Stimulated activated CD4-positive, alpha-beta T cell treated with anti-CD3 and anti-CD28 coated beads, Interleukin-4, amount 100 ng/mL, for 4 hours (primary cell): Measurements from ENCODE around the gene C6.
"Not testable (repeated sequence)": the region's sequence is repeated elsewhere in the genome, so short reads cannot be mapped to it uniquely, and the experiment has no call there.

Experiments
- DNase-seq, 2 experiments: peaks; one replicate each; pipeline ENCODE4 v3.0.0-alpha.2; 2020

The C6 gene

DNA sequence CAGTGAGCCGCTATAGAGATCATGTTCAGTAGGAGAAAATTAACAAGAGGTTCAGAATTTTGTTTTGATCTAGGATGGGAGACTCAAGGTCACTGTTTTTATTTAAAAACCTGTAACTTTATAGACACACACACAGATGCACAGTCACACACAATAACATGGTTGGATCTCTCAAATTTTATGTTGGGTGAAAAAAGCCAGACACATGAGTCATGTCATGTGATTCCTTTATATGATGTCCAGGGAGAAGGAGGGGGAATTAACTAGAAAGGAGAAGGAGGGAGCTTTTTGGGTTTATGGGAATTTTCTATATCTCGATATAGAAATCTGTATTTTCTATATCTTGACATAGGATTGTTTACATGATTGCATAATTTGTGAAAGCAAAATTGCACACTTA, 17.1 kb downstream of the C6 start:
- no peak for DNase-seq

- no peak for DNase-seq
Observed at GRCh38 chr5:41195228-41195627, 18.1 kb downstream of the C6 start.

DNA sequence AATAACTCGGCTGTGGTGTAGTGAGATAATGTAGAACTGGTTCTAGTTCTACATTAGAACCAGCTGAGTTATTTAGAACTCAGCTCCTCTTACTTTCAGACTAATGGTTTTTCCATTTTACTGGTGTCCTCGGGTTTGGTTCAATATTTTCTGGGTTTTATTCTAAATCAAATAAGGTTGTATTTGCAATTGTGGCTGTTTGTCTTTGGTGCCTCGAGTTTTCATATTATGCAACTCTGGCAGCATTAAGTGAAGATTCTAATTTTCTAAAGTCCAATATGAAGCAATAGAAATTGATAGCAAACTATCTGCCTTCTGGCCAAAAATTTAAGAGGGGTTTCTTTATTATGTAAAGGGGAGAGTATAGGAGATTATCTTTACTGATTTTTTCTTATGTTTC, 19.0 kb downstream of the C6 start:
- DNase-seq: no peak

DNA sequence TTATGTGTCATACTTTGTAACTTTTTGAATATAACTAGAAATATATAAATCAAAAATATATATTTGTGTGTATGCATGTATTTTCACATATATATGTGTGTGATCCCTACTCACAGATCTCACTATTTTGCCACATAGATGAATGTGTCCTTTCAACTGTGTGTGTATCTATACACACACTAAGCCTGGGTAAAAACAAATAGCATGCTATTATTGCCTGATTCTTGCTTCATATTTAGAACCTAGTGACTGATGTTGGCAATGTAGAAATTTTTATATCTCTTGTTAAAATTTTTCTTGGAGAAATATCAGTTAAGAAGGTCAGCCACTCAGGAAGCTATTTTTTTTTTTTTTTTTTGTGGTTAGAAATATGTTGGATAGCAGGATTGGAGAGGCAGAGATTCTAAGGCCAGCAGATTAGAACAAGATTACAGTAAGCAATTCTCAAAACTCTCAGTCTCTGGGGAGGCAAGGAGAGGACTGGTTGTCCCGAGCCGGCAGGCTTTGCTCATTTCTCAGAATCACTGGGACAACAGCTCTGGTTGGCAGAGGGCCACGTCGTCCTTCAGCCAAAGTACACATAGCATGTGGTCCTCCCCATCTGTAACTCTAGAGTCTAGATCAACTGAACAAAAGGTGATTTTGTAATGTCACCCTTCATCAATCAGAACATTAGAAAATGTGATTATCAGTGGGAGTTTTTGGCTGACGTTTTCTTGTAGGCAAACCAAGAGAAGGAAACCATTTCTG, 19.7 kb downstream of the C6 start:
- DNase-seq: no peak

DNA sequence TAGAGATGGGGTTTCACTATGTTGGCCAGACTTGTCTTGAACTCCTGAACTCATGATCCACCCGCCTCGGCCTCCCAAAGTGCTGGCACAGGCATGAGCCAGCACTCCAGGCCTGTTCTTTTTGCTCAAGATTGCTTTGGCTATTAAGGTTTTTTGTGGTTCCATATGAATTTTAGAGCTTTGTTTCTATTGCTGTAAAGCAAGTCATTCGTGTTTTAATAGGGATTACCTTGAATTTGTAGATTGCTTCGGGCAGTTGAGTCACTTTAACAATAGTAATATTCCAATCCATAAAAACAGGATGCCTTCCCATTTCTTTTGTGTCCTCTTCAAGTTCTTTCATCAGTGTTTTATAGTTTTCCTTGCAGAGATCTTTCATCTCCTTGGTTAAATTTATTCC, 22.1 kb downstream of the C6 start:
- DNase-seq: no peak

GRCh38 chr5:41186143-41186542, 27.2 kb downstream of the C6 start:
- no peak for DNase-seq

- not testable (repeated sequence) for DNase-seq
Observed at GRCh38 chr5:41183331-41183730, 30.0 kb downstream of the C6 start.

DNA sequence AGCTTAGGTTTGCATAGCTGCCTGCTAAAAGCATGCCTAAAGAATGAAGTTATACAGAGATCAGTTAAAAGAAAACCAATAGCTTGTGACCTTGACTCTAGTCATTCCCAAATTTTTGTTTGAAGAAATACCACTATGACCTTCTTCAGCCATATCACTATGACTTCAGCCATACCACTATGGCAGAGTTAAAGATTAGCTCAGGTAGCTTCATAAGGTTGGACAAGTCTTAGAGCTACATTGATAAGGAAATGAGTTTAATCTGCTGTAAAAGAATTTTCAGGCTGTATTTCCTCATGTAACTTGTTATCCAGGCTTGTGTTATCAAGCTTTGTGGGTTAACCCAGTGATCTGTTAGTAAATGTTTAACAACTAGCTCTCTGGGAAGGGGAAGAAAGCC, 30.7 kb downstream of the C6 start:
- no peak for DNase-seq

DNA sequence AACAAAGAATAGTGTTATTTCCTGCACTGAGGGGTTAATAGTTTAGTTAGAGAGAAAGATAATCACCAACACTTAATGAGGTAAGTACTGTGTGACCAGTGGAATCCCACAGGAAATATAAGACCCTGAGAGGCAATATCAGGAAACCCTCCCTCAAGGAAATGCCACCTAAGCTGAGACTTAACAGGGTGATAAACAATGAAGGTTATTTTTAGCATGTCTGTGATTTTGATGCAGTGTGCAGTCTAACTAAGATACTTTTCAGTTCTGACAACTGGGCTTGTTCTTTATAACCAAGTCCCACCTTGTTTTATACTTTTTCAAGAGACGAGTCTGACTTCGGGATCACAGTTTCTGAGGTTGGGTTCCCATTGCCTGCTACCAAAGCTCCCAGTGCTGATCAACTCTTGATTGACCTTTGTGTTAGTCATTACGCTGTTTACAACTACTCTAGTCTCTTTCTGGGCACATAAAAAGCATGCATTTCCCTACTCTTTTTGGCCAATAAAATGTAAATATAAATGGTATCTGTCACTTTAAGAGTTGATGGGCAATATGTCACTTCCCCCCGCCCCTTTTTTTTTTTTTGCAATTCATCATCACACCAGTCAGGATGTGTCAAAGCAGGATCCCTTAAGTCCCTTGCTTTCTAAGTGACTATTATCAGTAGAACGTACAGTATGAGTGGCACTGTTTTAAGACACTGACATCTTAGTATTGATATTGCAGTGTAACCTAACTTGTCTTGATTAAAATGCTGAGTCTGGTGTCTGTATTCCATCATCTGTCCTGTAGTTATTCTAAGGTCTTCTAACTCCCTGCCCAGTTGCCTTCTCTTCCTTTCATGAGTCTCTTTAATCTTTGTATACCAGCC, 31.4 kb downstream of the C6 start:
- no peak for DNase-seq

DNA sequence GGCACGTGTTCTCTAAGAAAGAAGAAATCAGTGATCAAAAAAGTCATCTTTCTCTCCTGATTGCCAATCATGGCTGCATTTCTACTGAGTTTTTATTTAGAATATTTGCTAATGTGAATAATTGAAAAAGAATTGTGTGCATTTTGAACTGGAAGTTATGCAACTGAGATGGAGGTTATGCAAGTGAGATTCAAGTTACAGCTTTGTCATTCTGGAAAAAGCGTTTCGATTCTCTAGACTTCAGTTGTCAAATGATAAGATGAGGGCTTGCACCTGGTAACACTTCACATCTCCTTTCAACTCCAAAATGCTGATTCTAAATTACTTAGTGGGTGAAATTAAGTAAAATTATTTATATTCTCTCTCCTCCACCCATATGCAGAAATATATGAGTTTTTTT, 36.4 kb downstream of the C6 start:
- DNase-seq: no peak

GRCh38 chr5:41172012-41172411, 41.3 kb downstream of the C6 start:
- DNase-seq: no peak

- DNase-seq: no peak
Observed at GRCh38 chr5:41161271-41161670, 52.1 kb downstream of the C6 start.

- no peak for DNase-seq
Observed at GRCh38 chr5:41157272-41157894, 55.9 kb downstream of the C6 start.

GRCh38 chr5:41156739-41157138, 56.6 kb downstream of the C6 start:
- no peak for DNase-seq

- DNase-seq: no peak
Observed at GRCh38 chr5:41154491-41154890, 58.8 kb downstream of the C6 start.

DNA sequence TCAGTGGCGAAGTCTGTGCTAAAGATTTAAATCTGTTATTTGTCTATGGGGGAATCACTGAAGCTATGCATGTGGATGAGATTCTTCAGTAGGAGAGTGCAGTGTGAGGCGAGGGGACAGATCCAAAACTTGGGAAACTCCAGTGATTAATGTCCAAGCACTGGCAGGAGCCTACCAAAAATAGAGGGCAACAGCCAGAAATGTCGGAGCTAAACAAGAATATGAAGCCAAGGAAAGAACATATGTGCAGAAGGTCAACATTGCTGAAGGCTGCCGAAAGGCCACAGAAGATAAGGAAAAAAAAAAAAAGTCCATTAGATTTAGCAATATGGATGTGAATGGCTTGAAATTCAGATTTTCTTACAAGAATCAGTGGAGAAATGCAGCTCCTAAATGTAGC, 61.8 kb downstream of the C6 start:
- DNase-seq: no peak

- DNase-seq: no peak
Observed at GRCh38 chr5:41148448-41148847, 64.9 kb downstream of the C6 start.

DNA sequence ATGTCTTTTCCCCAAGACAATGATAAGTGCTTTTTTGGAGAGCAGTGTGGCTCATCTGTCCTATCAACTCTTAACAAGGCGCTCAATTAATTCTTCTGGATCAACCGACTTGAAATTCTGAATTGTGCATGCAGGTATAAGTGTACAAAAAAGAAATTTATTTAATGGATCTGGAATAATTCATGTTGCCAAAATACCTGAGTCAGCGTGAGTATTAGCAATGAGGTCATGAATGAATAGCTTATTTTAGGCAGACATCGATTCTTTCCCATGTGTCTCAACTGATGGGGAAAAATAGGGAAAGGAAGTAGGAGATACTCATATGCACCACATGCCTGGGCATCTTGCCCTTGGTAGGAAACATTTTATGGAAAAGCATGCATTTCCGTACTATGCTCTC, 68.0 kb downstream of the C6 start:
- no peak for DNase-seq

- no peak for DNase-seq
Observed at GRCh38 chr5:41143131-41143901, 70.0 kb downstream of the C6 start.

DNA sequence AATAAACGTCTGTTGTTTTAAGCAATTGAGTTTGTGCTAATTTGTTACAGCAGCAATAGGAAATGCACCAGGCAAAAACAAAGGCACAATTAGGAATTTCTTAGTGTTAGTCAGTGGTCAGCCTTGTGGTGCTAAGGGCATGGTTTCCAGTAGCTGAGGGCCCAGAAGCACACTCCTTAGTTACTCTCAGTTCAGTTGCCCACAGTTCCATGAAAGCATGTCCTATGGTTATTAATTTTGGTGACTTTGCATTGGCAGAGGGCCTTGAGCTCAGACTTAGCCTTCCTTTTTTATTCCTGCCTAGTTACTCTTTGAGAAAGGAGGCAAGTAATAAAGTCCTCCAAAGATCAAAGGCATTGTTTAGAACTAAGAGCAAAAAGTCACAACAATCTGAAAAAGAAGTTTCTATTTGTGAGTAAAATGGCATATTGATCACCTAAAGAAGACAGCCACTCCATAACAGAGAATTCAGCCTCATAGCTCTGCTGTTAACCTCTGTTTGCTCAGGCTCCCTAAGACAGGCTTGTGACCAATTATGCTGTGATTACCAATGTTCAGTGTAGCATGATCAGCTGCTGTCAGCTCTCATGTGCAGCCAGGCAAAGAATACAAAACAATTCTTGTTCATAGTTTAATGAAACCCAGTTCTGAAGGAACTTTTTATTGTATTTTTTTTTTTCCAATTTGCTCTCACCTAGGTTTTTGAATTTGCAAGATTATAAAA, 85.2 kb downstream of the C6 start:
- no peak for DNase-seq

DNA sequence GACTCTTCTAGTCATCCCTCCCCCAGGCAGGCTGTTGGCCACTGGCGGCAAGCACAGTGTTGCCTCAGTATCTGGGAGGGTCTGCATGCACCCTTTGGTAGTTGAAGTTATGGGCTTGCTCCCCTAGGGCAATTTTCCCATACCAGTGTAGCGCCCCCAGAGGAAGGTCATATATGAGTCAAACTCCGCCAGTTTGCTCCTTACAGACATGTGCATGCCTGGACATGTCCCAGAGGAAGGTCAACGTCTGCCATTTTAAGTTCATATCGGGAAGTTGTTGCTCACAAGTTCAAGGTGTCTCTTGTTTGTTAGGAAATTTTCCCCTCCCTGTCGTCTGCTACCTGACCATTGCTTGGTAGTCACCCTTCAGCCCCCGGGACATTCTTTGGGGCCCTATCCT, 90.9 kb downstream of the C6 start:
- no peak for DNase-seq

DNA sequence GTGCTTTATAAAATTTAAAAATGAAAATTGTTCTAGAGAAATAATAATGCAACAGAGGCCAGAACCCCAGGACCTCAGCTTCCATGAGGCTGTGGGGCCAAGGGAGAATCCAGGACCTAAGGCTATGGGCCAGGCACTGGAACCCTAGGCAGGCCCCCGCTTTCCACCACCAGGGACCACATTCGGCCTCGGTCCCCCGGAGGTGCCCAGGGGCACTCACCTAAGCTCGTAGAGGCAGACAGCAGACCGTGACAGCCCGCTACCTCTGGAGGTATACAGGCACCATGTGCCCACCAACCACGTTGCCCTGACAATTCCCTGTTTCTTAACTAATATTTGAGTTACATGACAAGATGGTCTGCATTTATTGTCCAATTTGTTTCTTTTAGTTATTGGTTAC, 92.7 kb downstream of the C6 start:
- no peak for DNase-seq

DNA sequence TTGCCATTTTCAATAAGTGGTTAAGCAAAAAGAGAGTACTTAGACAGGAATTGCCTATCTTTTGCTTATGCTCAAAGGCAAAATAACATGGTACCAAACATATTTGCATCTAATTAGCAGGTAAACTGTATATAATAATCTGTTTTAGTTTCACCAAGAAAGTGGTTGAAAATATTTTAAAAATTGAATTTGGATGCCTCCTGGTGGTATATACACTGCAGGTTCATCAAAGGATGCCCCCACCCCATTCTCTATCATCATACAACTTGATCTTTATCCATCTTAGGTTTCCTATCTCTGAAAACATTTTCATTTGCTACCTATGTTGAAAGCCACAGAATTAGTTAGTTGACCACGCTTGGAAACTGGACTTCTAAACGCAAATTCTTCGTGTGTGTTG, 95.2 kb downstream of the C6 start:
- DNase-seq: no peak
